ENCODE measurements around the gene CRYBA2.

GRCh38 chr2:218956039-218956438 is 37.2 kb downstream of the CRYBA2 start:
- TF ChIP-seq, protein P1, sequence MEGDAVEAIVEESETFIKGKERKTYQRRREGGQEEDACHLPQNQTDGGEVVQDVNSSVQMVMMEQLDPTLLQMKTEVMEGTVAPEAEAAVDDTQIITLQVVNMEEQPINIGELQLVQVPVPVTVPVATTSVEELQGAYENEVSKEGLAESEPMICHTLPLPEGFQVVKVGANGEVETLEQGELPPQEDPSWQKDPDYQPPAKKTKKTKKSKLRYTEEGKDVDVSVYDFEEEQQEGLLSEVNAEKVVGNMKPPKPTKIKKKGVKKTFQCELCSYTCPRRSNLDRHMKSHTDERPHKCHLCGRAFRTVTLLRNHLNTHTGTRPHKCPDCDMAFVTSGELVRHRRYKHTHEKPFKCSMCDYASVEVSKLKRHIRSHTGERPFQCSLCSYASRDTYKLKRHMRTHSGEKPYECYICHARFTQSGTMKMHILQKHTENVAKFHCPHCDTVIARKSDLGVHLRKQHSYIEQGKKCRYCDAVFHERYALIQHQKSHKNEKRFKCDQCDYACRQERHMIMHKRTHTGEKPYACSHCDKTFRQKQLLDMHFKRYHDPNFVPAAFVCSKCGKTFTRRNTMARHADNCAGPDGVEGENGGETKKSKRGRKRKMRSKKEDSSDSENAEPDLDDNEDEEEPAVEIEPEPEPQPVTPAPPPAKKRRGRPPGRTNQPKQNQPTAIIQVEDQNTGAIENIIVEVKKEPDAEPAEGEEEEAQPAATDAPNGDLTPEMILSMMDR (IDR thresholded peaks at IDR 0.05 in 2 of 3, conservative IDR thresholded peaks at IDR 0.05 in 1 of 3; ENCODE audit: insufficient read depth in 2 of 3, low read depth in 1 of 3, low read length in 3 of 3) = no peak
- TF ChIP-seq ZNF224 (CRISPR knock-in tag; IDR thresholded peaks at IDR 0.05) (no peak), ZNF253 (CRISPR knock-in tag; conservative IDR thresholded peaks at IDR 0.05) (no peak), RAD51 (IDR thresholded peaks at IDR 0.05; ENCODE audit: borderline replicate concordance, low read depth) (no peak), POLR2AphosphoS5 (IDR thresholded peaks at IDR 0.05; ENCODE audit: control insufficient read depth, insufficient read depth, low read depth, low read length) (no peak)

Measured in K562 (cell line).